GM11168 (cell line): ENCODE data around the gene SLC9A1.
"Not testable (repeated sequence)": the region's sequence is repeated elsewhere in the genome, so short reads cannot be mapped to it uniquely, and the experiment has no call there.

Experiments used
- in situ Hi-C: fragments of 300-500 bp; cut with MboI; formaldehyde crosslinking; loops from one replicate; pipeline ENCODE4 v1.12.0; 2022; ENCODE audit warnings: low sequenced_read_pairs; ENCODE audit not compliant: unreplicated experiment

The SLC9A1 gene

DNA sequence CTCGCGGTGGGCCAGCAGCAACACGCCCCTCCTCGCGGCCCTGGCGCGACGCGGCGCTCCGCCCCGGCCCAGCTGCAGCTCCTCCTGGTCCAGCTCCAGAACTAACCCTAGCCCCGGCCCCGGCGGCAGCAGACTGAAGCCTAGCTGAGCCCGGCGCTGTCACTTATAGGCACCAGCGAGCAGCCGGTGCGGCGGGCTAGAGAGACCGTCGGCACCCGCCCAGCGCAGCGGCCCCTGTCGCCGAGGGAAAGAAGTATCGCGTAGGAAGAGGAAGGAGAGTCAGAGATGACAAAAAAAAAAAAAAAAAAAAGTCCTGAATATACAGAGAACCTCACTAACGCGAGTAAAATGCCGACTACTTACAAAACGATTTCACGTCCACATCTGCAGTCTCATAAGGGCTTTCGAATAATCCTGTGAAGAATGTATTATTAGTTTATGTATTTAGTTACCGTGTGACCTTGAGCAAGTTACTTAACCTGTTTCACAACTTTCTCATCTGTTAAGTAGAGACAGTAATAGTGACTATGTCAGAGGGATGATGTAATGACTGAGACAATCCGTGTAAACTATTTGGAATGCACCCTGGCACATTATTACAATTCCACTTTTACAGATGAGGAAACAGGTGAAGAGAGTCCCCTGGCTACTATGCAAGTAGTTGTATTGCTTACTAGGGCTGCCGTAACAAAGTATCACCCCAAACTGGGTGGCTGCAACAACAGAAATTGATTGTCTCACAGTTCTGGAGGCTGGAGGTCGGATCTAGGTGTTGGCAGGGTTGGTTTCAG is at the start of gene SLC9A1:
TSS of gene SLC9A1 (minus strand) at position 135 of the 791 bp plus-strand sequence. CDS start 791 bp downstream, outside the sequence.
- in situ Hi-C loops = no loop called here

DNA sequence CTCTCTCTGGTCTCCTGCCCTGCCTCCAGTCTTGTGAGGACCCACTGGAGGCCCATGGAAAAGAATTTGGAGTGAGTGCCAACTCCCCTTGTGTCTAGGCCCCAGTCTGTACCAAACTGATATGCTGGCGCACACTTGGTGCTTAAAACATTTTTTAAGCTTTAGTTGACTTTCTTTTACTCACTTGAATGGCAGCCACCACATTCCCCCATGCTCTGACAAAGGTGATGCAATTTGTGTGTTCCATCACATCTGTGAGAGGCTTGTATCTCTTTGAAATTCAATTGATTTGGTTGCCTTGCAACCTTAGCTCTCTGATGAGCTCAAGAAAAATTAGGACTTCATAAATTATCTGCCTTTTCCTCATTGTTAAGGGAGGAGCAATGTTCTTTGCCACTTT is 49.0 kb upstream of the SLC9A1 start:
- in situ Hi-C loops = no loop called here

- in situ Hi-C loops = no loop called here
Observed at GRCh38 chr1:27201295-27201694, 46.4 kb upstream of the SLC9A1 start.

GRCh38 chr1:27193194-27193593 is 38.3 kb upstream of the SLC9A1 start:
- in situ Hi-C loops = loop anchor here (10.0 kb wide), 1 partner anchor 82 kb away; no protein-coding TSS in a partner anchor

DNA sequence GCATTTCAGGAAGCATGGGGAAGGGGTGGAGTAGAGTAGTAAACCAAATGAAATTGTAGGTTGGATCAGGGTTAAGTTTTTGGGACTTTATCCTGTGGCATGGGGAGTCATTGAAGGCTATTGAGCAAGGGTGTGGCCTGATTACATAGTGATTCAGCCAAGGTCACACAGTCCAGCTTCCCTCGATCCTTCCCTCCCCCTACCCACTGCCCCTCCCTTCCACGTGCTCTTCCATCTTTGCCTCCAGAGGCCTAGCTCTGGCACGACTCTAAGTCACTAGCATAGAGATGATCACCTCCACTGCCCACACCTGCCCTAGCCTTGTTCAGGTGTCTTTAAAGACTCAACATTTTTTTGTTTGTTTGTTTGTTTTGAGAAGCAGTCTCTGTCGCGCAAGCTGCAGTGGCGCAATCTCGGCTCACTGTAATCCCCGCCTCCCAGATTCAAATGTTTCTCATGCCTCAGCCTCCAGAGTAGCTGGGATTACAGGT is 37.2 kb upstream of the SLC9A1 start:
- in situ Hi-C loops = loop anchor here (10.0 kb wide), 1 partner anchor 83 kb away; no protein-coding TSS in a partner anchor

DNA sequence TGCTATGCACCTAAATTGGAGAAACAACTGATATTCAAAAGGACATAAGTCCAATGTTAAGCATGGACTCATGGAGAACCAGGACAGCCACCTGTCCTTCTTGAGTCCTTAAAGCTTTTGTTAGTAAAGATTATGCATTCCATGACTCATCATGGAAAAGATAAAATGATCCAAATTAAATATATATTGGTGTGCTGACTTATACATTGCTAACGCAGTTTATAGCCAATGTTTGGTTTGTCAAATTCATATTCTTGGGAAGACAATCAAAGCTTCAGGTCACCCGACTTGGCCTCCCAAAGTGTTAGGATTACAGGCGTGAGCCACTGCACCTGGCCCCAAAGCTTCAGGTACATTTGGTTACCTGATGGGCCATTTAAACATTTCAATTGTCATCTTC is 29.7 kb upstream of the SLC9A1 start:
- in situ Hi-C loops = not testable (repeated sequence)

GRCh38 chr1:27179979-27180378 is 25.1 kb upstream of the SLC9A1 start:
- in situ Hi-C loops = no loop called here

DNA sequence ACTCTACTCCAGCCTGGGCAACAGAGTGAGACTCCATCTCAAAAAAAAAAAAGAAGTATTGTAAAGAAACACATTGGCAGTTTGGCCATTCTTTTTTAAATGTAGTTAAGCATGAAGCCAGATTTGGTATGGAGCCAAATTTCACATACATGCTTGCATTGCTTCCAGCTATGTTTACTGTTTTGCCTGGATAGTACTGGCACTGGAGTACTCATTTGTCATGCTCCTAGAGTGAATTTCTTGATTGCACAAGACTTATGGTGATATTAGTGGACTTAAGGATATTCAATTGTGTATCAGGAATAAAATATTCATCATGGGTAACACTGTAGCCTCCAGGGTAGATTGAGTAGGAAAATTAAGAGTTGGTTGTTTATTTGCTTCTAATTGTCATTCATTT is 24.5 kb upstream of the SLC9A1 start:
- in situ Hi-C loops = no loop called here

DNA sequence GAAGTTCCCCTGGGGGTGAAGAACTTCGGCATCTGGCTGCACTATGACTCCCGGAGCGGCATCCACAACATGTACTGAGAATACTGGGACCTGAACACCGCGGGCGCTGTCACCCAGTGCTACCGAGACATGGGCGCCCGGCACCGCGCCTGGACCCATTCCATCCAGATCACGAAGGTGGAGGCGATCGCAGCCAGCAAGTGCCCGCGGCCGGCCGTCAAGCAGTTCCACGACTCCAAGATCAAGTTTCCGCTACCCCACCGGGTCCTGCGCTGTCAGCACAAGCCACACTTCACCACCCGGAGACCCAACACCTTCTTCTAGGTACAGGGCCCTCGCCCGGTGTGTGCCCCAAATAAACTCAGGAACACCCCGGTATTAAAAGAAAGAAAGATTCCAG is 22.0 kb upstream of the SLC9A1 start:
- in situ Hi-C loops = no loop called here

GRCh38 chr1:27176323-27176722 is 21.4 kb upstream of the SLC9A1 start:
- in situ Hi-C loops = no loop called here

- in situ Hi-C loops = not testable (repeated sequence)
Observed at GRCh38 chr1:27172992-27173391, 18.1 kb upstream of the SLC9A1 start.

DNA sequence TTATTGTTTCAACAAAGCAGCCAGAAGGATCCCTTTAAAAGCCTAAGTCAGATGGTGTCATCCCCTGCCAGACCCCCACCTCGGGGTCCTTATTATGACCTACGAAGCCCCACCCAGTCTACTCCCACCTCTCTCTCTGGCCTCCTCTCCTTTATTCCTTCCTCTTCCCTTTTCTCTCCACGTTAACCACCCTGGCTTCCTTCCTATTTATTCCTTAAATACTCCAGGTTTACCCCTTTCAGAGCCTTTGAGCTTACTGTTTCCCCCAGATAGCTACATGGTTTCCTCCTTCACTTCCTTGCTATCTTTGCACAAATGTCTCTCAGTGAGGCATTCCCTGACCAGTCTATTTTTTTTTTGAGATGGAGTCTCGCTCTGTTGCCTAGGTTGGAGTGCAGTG is 12.0 kb upstream of the SLC9A1 start:
- in situ Hi-C loops = no loop called here

- in situ Hi-C loops = no loop called here
Observed at GRCh38 chr1:27166351-27166802, 11.5 kb upstream of the SLC9A1 start.

GRCh38 chr1:27163093-27163492 is 8.2 kb upstream of the SLC9A1 start:
- in situ Hi-C loops = no loop called here

- in situ Hi-C loops = no loop called here
Observed at GRCh38 chr1:27162090-27162489, 7.2 kb upstream of the SLC9A1 start.

DNA sequence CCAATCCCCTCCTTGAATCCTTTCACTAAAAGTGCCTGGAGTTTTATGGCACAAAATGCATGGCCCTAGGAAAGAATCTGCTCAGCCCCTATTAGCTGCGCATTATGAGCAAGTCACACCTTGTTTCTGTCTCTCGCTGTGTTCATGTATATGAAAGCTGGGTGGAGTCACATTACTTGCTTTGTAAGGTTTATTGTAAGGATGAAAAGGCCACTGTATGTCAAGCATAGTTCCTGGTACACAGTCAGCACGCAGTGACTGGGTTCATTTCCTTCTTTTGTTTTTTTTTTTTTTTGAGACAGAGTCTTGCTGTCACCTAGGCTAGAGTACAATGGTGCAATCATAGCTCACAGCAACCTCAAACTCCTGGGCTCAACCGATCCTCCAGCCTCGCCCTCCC is 6.7 kb upstream of the SLC9A1 start:
- in situ Hi-C loops = no loop called here

GRCh38 chr1:27157194-27157593 is 2.3 kb upstream of the SLC9A1 start:
- in situ Hi-C loops = no loop called here

DNA sequence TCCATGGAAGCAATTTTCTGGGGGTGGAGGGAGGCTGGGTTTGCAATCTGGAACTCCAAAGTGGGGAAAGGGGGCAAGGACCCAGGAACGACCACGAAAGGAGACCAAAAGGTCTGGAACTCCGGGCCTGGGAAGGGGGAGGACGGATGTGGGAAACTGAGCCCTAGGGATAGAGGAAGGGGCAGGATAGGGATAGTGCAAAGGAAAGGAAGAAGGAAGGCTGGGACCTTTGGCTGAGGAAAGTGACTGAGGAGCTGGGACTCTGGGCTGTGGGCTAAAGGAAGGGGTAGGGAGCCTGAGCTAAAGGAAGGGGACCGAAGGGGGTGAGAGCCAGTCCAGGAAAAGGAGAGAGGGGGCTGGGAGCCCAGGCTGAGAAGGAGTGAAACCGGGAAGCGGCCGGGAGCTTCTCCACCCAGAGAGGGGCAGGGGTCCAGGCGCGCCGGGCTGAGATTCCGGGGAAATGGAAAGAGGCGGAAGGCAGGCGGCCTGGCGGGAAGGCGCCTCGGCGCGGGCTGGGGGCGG is 395 bp downstream of the SLC9A1 start:
- in situ Hi-C loops = no loop called here

GRCh38 chr1:27153927-27154358 is 982 bp downstream of the SLC9A1 start:
- in situ Hi-C loops = no loop called here

- in situ Hi-C loops = no loop called here
Observed at GRCh38 chr1:27153549-27153886, 1.4 kb downstream of the SLC9A1 start.

GRCh38 chr1:27152829-27153548 is 1.9 kb downstream of the SLC9A1 start:
- in situ Hi-C loops = no loop called here
